Natural killer cell (primary cell): ENCODE measurements around the gene OSBPL1A. TPM values are rescaled to one million over a fixed set of nuclear protein-coding genes. Genes with fewer than 3 reads are reported as not detected.

Source experiments
- ATAC-seq, 3 donors: fragments of 150-1000 bp in 2 of 3; fragments of 200-7000 bp in 1 of 3; cut with Tn5 transposase; 1 replicate in 1 of 3; 2 replicates in 2 of 3; pipeline ENCODE4 v1.10.0; 2021; ENCODE audit warnings: mild to moderate bottlenecking in 2 of 3, moderate library complexity in 2 of 3
- DNase-seq, 2 donors: peaks; one replicate each; pipeline versions ENCODE4 v3.0.0 to v3.0.0-alpha.2; 2013 to 2021; ENCODE audit warnings: mixed read lengths in 1 of 2
- H3K27ac ChIP-seq: one replicate; pipeline ENCODE4 v1.5.1; 2013; ENCODE audit warnings: mild to moderate bottlenecking, low read length
- H3K27me3 ChIP-seq: one replicate; pipeline ENCODE4 v1.6.1; 2013; ENCODE audit warnings: low read length; ENCODE audit not compliant: control insufficient read depth, insufficient read depth
- H3K36me3 ChIP-seq: one replicate; pipeline ENCODE4 v1.6.1; 2013; ENCODE audit warnings: low read length; ENCODE audit not compliant: control insufficient read depth, insufficient read depth
- H3K4me1 ChIP-seq: one replicate; pipeline ENCODE4 v1.6.1; 2013; ENCODE audit warnings: low read length; ENCODE audit not compliant: control insufficient read depth, insufficient read depth
- H3K4me3 ChIP-seq: one replicate; pipeline ENCODE4 v1.5.1; 2013; ENCODE audit warnings: low read length
- H3K9me3 ChIP-seq: one replicate; pipeline ENCODE4 v1.6.1; 2013; ENCODE audit warnings: low read length; ENCODE audit not compliant: control insufficient read depth, insufficient read depth
- H3K27ac Mint-ChIP-seq, 2 donors: one replicate each; pipeline ENCODE4 v1.8.0; 2022; ENCODE audit warnings: mild to moderate bottlenecking in 2 of 2, mixed read lengths in 2 of 2, moderate library complexity in 1 of 2
- H3K27me3 Mint-ChIP-seq, 2 donors: one replicate each; pipeline ENCODE4 v1.8.0; 2022; ENCODE audit warnings: low read depth in 2 of 2, mixed read lengths in 2 of 2
- H3K36me3 Mint-ChIP-seq: one replicate; pipeline ENCODE4 v1.8.0; 2022; ENCODE audit warnings: mixed read lengths
- H3K4me1 Mint-ChIP-seq, 2 donors: one replicate each; pipeline ENCODE4 v1.8.0; 2022; ENCODE audit warnings: mixed read lengths in 2 of 2
- H3K4me3 Mint-ChIP-seq: one replicate; pipeline ENCODE4 v1.8.0; 2022; ENCODE audit warnings: mild to moderate bottlenecking, moderate library complexity, mixed read lengths
- H3K9me3 Mint-ChIP-seq, 2 donors: one replicate each; pipeline ENCODE4 v1.8.0; 2022; ENCODE audit warnings: mixed read lengths in 2 of 2
- CTCF ChIP-seq: fragments of 200-600 bp; IDR thresholded peaks from one replicate; pipeline ENCODE4 v1.8.0; 2022; ENCODE audit warnings: antibody characterized with exemption
- WGBS: methylation state at CpG from one replicate; pipeline ENCODE4 v1.1.7; 2013; ENCODE audit warnings: missing lambda C conversion rate; ENCODE audit not compliant: insufficient coverage; 5-methylcytosine and 5-hydroxymethylcytosine counted together
- intact Hi-C: fragments of 100-400 bp; cut with micrococcal nuclease; formaldehyde crosslinking; loops from one replicate; pipeline ENCODE4 v1.14.2; 2022
- total RNA-seq, 4 donors: library from RNA; stranded (reverse); fragments of 120-200 nt in 1 of 4; gene quantifications; one replicate each; pipeline versions ENCODE4 v1.2.3 to v1.2.4, GENCODE V29; 2013 to 2022

The OSBPL1A gene
- total RNA-seq, 3 donors from 2014 or later (not counting 1 experiment from before 2014, with no cell fraction given), result 1.2 to 32.5 (median 1.5) TPM

DNA sequence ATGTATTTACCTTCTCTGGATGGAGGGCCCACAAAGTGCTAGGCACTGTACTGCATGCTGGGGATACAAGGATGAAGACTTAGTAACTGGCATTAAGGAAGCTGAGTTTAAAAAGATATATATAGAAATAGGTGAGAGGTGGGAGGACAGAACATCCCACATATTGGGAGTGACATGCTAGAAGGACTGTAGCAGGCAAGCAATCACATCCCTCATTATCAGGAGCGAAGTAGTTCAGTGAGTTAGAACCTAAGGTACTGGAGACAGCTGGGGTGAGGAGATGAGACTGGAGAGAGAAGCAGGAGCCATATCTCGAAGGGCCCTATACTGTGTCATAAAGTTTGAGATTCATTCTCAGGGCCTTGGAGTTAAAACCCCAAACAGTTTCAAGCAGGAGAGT lies 10.9 kb upstream of the OSBPL1A start:
- intact Hi-C loops, result no loop called here
- no peak for DNase-seq
- Histone ChIP-seq H3K36me3 (no peaks in the 10 kb centered on the region), H3K4me3 (no peak overlapping the region), H3K27ac (no peak overlapping the region), H3K27me3 (no peaks in the 10 kb centered on the region), H3K9me3 (no peaks in the 10 kb centered on the region), H3K4me1 (no peaks in the 10 kb centered on the region)
- no peak for ATAC-seq
- Mint-ChIP-seq H3K4me1 (no peaks in the 10 kb centered on the region), H3K27ac (no peak overlapping the region), H3K27me3 (peaks cover 47 to 62% of the 10 kb centered on the region in 2 donors), H3K36me3 (no peaks in the 10 kb centered on the region), H3K4me3 (no peak overlapping the region), H3K9me3 (no peaks in the 10 kb centered on the region)
- WGBS, result 89% methylated on average over 1 of the region's 2 CpGs
- TF ChIP-seq CTCF, result no peak

- intact Hi-C loops, result no loop called here
- no peaks in the 10 kb centered on the region for H3K9me3 Mint-ChIP-seq
- Histone ChIP-seq H3K27ac (no peak overlapping the region), H3K27me3 (peaks cover 3% of the 10 kb centered on the region), H3K9me3 (no peaks in the 10 kb centered on the region), H3K4me3 (no peak overlapping the region), H3K36me3 (no peaks in the 10 kb centered on the region), H3K4me1 (no peaks in the 10 kb centered on the region)
- H3K27me3 Mint-ChIP-seq, result peaks cover 37 to 53% of the 10 kb centered on the region in 2 donors
- WGBS, result no CpG with 5 or more reads among the region's 3 CpGs
- no peak overlapping the region for H3K4me3 Mint-ChIP-seq
- H3K4me1 Mint-ChIP-seq, result no peaks in the 10 kb centered on the region
- DNase-seq, result no peak
- H3K36me3 Mint-ChIP-seq, result no peaks in the 10 kb centered on the region
- no peak for ATAC-seq
- no peak for TF ChIP-seq CTCF
- no peak overlapping the region for H3K27ac Mint-ChIP-seq
These were observed 7.0 kb upstream of the OSBPL1A start for GRCh38 chr18:24404591-24404990.

DNA sequence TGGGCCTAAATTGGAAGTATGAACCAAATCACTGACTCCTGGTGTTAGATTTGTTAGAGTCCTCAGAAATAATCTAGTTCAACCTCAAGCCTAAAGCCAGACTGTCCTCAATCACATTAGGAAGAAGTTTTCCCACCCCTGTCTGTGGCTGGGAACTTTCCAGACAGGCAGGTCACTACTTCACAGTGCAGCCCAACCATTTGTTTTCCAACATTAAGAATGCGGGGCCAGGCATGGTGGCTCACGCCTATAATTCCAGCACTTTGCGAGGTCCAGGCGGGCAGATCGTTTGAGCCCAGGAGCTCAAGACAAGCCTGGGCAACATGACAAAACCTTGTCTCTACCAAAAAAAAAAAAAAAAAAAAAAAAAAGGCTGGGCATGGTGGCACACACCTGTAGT lies 5.5 kb upstream of the OSBPL1A start:
- H3K27ac Mint-ChIP-seq, result no peak overlapping the region
- peaks cover 0 to under 1% of the 10 kb centered on the region in 2 donors for H3K4me1 Mint-ChIP-seq
- H3K27me3 Mint-ChIP-seq, result peaks cover 27 to 40% of the 10 kb centered on the region in 2 donors
- ATAC-seq (no peak), DNase-seq (no peak)
- H3K36me3 Mint-ChIP-seq, result no peaks in the 10 kb centered on the region
- H3K4me3 Mint-ChIP-seq, result no peak overlapping the region
- no peak for TF ChIP-seq CTCF
- H3K4me3 ChIP-seq, result no peak overlapping the region
- no peaks in the 10 kb centered on the region for H3K9me3 ChIP-seq
- no peaks in the 10 kb centered on the region for H3K9me3 Mint-ChIP-seq
- intact Hi-C loops, result no loop called here
- peaks cover 4% of the 10 kb centered on the region for H3K27me3 ChIP-seq
- 91% methylated on average over 5 of the region's 5 CpGs for WGBS
- peaks cover under 1% of the 10 kb centered on the region for H3K4me1 ChIP-seq
- no peaks in the 10 kb centered on the region for H3K36me3 ChIP-seq
- no peak overlapping the region for H3K27ac ChIP-seq

- no peaks in the 10 kb centered on the region for H3K9me3 Mint-ChIP-seq
- peak in 1 of 2 donors; percentile 22 for DNase-seq
- intact Hi-C loops, result no loop called here
- ATAC-seq, result no peak
- Histone ChIP-seq H3K4me1 (peaks cover 4% of the 10 kb centered on the region), H3K4me3 (no peak overlapping the region), H3K27me3 (peaks cover 5% of the 10 kb centered on the region), H3K9me3 (no peaks in the 10 kb centered on the region), H3K36me3 (no peaks in the 10 kb centered on the region), H3K27ac (no peak overlapping the region)
- H3K36me3 Mint-ChIP-seq, result no peaks in the 10 kb centered on the region
- no peak overlapping the region for H3K4me3 Mint-ChIP-seq
- peaks cover 25 to 38% of the 10 kb centered on the region in 2 donors for H3K27me3 Mint-ChIP-seq
- no peak for TF ChIP-seq CTCF
- WGBS, result 86% methylated on average over 6 of the region's 6 CpGs
- H3K27ac Mint-ChIP-seq, result no peak overlapping the region
- H3K4me1 Mint-ChIP-seq, result peaks cover under 1 to 5% of the 10 kb centered on the region in 2 donors
These were observed 4.7 kb upstream of the OSBPL1A start for GRCh38 chr18:24402209-24402785.
